NCI-H2227 (cell line): ENCODE data around the gene DGKI.
"Not testable (repeated sequence)": the region's sequence is repeated elsewhere in the genome, so short reads cannot be mapped to it uniquely, and the experiment has no call there.

Source experiments
- DNase-seq: peaks from one replicate; lab custom pipeline; 2025; ENCODE audit not compliant: unreplicated experiment; lab: John Stamatoyannopoulos, UW

Gene DGKI

GRCh38 chr7:137836541-137836940 is 10.2 kb downstream of the DGKI start:
- DNase-seq: no peak

DNA sequence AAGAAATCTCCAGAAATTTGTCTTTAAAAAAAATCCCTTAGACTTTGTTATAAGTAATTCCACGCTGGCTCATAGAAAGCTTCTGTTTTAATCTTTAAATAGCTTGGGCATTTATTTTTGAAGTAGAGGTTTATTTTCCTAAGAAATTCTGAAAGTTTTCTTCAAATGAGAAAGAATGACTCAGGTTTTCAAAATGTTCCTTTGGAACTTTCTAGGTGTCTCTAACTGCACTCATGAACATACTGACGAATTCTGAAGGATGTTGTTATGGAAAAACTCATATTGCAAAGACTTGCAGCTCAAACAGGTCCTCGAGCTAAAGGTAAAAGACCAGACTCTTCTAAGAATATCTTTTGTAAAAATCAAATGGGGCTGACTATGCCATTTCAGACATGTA is 10.7 kb downstream of the DGKI start:
- DNase-seq: no peak

DNA sequence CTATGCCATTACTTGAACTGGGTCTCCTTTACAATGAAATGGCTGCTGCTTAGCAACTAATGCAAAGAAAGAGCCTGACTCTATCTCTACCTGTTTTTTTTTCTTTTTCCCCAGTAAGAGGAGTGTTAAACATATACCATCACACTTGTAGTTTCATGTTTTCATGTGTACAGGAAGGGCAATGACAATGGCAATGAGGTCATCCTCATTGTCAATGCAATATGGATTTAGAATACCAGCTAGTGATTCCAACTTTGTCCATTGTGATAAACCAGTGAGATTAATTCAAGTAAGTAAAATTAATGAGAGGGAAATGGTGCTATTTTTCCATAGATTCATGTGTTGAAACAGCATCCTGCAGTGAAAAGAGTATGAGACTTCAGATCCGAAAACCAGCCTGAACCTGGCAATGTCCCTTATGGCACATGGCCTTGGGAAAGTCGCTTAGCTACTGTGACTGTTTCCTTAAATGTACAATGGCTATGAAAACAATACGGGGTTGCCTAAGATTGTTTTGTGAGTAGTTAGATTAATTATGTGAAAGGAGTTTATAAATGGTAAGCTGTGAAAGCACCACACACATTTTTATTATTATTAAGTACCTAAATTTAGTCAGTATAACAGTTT is 11.2 kb downstream of the DGKI start:
- DNase-seq: no peak

DNA sequence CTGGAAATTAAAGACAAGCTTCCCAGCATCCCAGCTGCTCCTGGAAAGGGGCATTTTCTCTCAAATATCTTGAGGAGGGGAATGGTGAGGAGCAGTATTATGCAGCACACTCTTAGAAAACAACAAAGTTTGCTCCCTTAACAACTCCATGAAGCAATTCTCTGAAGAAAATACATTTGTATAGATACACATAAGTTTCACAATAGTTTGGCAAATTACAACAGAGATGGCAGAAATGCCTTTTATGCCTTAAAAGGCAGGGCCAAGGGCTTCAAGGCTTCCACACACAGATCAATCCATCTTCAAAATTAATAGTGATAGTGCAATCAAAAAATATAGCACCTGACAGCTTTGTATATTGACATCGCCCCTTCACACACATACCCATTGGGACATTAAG is 12.2 kb downstream of the DGKI start:
- DNase-seq: no peak

GRCh38 chr7:137832990-137833389 is 13.8 kb downstream of the DGKI start:
- not testable (repeated sequence) for DNase-seq

DNA sequence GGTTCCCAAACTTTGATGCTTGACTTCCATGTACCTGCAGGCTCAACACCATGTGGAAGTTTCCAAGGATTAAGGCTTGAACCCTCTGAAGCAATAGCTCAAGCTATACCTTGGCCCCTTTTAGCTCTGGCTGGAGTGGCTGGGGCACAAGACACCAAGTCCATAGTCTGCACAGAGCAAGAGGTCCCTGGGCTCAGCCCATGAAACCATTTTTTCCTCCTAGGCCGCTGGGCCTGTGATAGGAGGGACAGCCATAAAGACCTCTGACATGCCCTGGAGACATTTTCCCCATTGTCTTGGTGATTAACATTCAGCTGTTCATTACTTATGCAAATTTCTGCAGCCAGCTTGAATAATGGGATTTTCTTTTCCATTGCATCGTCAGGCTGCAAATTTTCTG is 14.4 kb downstream of the DGKI start:
- DNase-seq: no peak

GRCh38 chr7:137831555-137831954 is 15.2 kb downstream of the DGKI start:
- not testable (repeated sequence) for DNase-seq

DNA sequence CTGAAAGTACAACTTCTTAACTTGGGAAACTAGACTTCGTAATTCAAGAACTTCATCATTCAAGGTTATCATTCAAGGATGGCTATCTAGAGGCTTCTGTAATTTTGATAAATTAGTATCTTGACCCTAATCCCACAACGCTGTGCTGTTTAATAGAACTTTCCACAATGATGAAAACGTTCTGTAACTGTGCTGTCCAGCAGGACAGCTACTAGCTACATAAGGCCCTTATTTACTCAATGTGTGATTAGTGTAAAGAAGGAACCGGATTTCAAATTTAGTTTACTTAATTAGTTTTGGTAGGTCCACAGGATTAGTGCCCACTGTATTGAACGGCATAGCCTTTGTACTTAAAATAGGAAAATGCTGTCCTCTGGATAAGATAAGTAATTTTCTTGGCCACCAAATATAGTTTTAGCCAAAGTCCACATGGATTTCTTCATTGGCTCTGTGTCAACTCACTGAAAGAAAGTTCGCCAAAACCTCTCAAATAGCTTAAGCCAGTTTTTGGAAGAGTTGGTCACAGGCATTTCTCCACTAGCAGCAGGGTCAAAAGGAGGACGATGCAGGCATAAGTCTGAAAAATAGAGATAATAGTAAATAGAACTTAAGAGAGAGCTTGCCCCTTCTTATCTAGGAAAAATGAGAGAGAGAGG is 17.3 kb downstream of the DGKI start:
- DNase-seq: no peak

- no peak for DNase-seq
These were observed 18.3 kb downstream of the DGKI start for GRCh38 chr7:137828456-137828855.

- no peak for DNase-seq
These were observed 21.3 kb downstream of the DGKI start for GRCh38 chr7:137825489-137825888.

GRCh38 chr7:137820677-137821420 is 25.9 kb downstream of the DGKI start:
- peak; percentile 81 for DNase-seq

DNA sequence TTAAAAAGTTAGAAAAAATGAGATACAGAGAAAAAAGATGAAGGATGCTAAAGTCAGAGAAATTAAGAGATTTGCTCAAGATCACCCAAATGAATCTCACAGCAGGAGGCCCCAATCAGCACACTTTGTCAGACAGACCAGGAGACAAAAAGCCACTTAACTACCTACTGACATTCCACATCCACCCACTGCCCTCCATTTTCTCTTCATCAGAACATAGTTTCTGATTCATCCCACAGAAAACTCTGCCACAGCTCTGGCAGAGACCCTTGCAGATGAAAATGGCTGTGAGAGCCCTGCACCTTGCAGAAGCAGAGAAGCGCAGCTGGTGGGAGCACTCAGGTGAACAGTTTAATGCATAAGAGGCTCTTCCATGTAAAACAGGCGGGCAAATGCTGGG is 26.6 kb downstream of the DGKI start:
- DNase-seq: peak; percentile 59

- no peak for DNase-seq
These were observed 28.7 kb downstream of the DGKI start for GRCh38 chr7:137818036-137818435.

- DNase-seq: peak; percentile 13
These were observed 30.0 kb downstream of the DGKI start for GRCh38 chr7:137816696-137817320.

- DNase-seq: no peak
These were observed 33.2 kb downstream of the DGKI start for GRCh38 chr7:137813541-137813940.

- no peak for DNase-seq
These were observed 36.5 kb downstream of the DGKI start for GRCh38 chr7:137810248-137810647.

- peak; percentile 79 for DNase-seq
These were observed 41.9 kb downstream of the DGKI start for GRCh38 chr7:137804836-137805235.

GRCh38 chr7:137801491-137801890 is 45.3 kb downstream of the DGKI start:
- DNase-seq: no peak

DNA sequence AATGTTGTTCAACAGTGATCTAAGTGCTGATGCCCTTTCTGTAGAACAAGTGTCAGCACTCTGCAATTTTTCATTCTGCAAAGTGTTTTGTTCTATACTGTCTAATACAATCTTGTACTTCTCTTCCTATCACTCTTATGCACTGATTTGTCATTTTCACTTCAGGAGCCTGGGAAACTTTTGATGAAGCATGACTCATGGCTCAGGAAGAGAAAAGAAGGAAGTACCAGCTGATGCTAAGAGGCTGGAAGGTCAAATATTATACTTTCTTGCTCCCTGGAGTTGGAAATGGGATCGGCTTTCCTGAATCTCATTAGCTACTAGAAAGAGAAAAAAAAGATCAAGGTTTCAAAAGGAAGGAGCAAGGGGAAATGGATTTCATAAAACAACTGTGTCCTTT is 45.8 kb downstream of the DGKI start:
- no peak for DNase-seq

DNA sequence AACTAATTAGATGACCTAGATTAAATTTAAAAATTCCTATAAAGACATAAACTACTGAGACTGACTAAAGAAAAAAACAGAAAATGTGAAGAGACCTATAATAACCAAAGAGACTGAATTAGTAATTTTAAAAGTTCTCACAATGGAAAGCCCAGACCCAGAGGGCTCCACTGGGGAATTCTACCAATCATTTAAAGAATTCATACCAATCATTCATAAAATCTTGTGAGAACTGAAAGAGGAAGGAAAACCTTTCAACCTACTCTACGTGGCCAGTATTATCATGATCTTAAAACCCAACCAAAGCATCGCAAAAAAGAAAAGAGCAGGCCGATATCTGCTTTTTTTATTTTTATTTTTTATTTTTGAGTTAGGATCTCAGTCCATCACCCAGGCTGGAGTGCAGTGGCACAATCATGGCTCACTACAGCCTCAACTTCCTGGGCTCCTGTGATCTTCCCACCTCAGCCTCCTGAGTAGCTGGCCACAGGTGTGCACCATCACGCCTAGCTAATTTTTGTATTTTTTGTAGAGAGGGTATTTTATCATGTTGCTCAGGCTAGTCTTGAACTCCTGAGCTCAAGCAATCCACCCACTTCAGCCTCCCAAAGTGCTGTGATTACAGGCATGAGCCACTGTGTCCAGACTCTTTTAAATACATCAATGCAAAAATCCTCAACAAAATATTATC is 48.6 kb downstream of the DGKI start:
- no peak for DNase-seq

DNA sequence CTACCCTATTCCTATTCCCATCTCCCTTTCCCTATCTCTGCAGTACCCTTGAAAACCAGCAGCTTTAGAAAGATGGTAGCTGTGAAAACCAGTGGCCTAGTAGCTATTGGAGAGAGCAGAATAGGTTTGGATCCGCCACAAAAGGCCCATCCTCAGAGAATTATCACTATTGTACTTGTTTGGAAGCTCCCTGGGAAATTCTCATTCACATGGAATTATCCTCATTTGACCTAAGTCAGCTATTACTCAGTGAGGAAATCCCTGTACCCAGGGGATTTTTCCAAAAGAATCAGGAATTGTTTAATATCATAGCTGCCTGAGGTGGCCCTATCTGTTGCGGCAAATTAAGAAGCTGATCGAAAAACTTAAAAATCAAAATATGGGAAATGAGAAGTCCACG is 51.6 kb downstream of the DGKI start:
- no peak for DNase-seq
